Neuronal stem cell (in vitro differentiated cells): ENCODE results near the gene SLC6A11.
A peak's percentile ranks its signal among the peaks of the same experiment; 100 is the strongest.

Experiments
- DNase-seq: peaks from one replicate; pipeline ENCODE4 v3.0.0-alpha.2; 2013; ENCODE audit warnings: low spot score
- H2AFZ ChIP-seq: one replicate; pipeline ENCODE4 v1.6.1; 2013; ENCODE audit warnings: mild to moderate bottlenecking, low read length, inconsistent platforms
- H2AK5ac ChIP-seq: 2 replicates; pipeline ENCODE4 v1.6.1; 2013; ENCODE audit warnings: low read depth, mild to moderate bottlenecking, inconsistent platforms, low read length, moderate library complexity, mixed read lengths
- H2BK120ac ChIP-seq: 2 replicates; pipeline ENCODE4 v1.6.1; 2013; ENCODE audit warnings: low read depth, mild to moderate bottlenecking, inconsistent platforms, low read length, moderate library complexity, mixed read lengths
- H2BK12ac ChIP-seq: one replicate; pipeline ENCODE4 v1.6.1; 2013; ENCODE audit warnings: low read length, inconsistent platforms
- H2BK15ac ChIP-seq: 2 replicates; pipeline ENCODE4 v1.6.1; 2013; ENCODE audit warnings: mild to moderate bottlenecking, low read length, inconsistent platforms, mixed read lengths
- H2BK5ac ChIP-seq: one replicate; pipeline ENCODE4 v1.6.1; 2013; ENCODE audit warnings: inconsistent platforms, mild to moderate bottlenecking, low read length, moderate library complexity
- H3K14ac ChIP-seq: one replicate; pipeline ENCODE4 v1.6.1; 2013; ENCODE audit warnings: low read length, inconsistent platforms
- H3K18ac ChIP-seq: 2 replicates; pipeline ENCODE4 v1.6.1; 2013; ENCODE audit warnings: low read length, inconsistent platforms
- H3K23ac ChIP-seq: 2 replicates; pipeline ENCODE4 v1.6.1; 2013; ENCODE audit warnings: low read depth, mild to moderate bottlenecking, mixed read lengths, low read length, inconsistent platforms; ENCODE audit not compliant: poor library complexity
- H3K27ac ChIP-seq: replicated peaks from 3 replicates; pipeline ENCODE4 v1.5.1; 2013; ENCODE audit warnings: low read length, inconsistent platforms
- H3K27me3 ChIP-seq, 3 experiments: 2 replicates each; pipeline ENCODE4 v1.6.1; 2013; ENCODE audit warnings: low read length in 3 of 3, mild to moderate bottlenecking in 2 of 3, inconsistent platforms in 1 of 3, low read depth in 1 of 3, mixed read lengths in 1 of 3, moderate library complexity in 1 of 3; ENCODE audit not compliant: control insufficient read depth in 3 of 3, insufficient read depth in 3 of 3
- H3K36me3 ChIP-seq, 2 donors: replicated peaks in 1 of 2; 2 replicates each; pipeline ENCODE4 v1.6.1; 2013; ENCODE audit warnings: low read length in 2 of 2; ENCODE audit not compliant: control insufficient read depth in 2 of 2, insufficient read depth in 2 of 2
- H3K4ac ChIP-seq: 2 replicates; pipeline ENCODE4 v1.6.1; 2013; ENCODE audit warnings: inconsistent platforms, mild to moderate bottlenecking, low read length, moderate library complexity
- H3K4me1 ChIP-seq, 2 donors: 1 replicate in 1 of 2; 2 replicates in 1 of 2; pipeline ENCODE4 v1.6.1; 2013; ENCODE audit warnings: low read length in 2 of 2, low read depth in 1 of 2; ENCODE audit not compliant: control insufficient read depth in 2 of 2, insufficient read depth in 1 of 2
- H3K4me2 ChIP-seq: one replicate; pipeline ENCODE4 v1.6.1; 2013; ENCODE audit warnings: mild to moderate bottlenecking, low read length, inconsistent platforms; ENCODE audit not compliant: insufficient read depth, poor library complexity, severe bottlenecking
- H3K4me3 ChIP-seq, 2 donors: 2 replicates each; pipeline ENCODE4 v1.5.1; 2013; ENCODE audit warnings: low read length in 2 of 2, mild to moderate bottlenecking in 2 of 2, inconsistent platforms in 1 of 2, moderate library complexity in 1 of 2
- H3K79me1 ChIP-seq: one replicate; pipeline ENCODE4 v1.6.1; 2013; ENCODE audit warnings: low read depth, mild to moderate bottlenecking, inconsistent platforms, low read length, moderate library complexity
- H3K9ac ChIP-seq: one replicate; pipeline ENCODE4 v1.6.1; 2013; ENCODE audit warnings: mild to moderate bottlenecking, low read depth, low read length, inconsistent platforms; ENCODE audit not compliant: poor library complexity
- H3K9me3 ChIP-seq, 2 donors: replicated peaks in 1 of 2; 2 replicates each; pipeline versions ENCODE3 to v1.6.1; 2013; ENCODE audit warnings: low read length in 2 of 2, mild to moderate bottlenecking in 2 of 2, inconsistent platforms in 1 of 2, low read depth in 1 of 2, mixed read lengths in 1 of 2, moderate library complexity in 1 of 2; ENCODE audit not compliant: control insufficient read depth in 2 of 2, insufficient read depth in 1 of 2
- H4K8ac ChIP-seq: one replicate; pipeline ENCODE4 v1.6.1; 2013; ENCODE audit warnings: low read depth, mild to moderate bottlenecking, inconsistent platforms, low read length, moderate library complexity
- H4K91ac ChIP-seq: one replicate; pipeline ENCODE4 v1.6.1; 2013; ENCODE audit warnings: low read length, low read depth, mild to moderate bottlenecking, inconsistent platforms; ENCODE audit not compliant: poor library complexity
- WGBS, 2 donors: extraction: QIAGEN DNeasy Blood & Tissue Kit; methylation state at CpG; one replicate each; pipeline ENCODE4 v1.1.7; 2013; ENCODE audit warnings: missing lambda C conversion rate in 2 of 2, mixed read lengths in 1 of 2; ENCODE audit not compliant: insufficient read length in 2 of 2, insufficient replicate concordance in 1 of 2; ENCODE audit errors: extremely low coverage in 2 of 2; 5-methylcytosine and 5-hydroxymethylcytosine counted together

SLC6A11 gene

DNA sequence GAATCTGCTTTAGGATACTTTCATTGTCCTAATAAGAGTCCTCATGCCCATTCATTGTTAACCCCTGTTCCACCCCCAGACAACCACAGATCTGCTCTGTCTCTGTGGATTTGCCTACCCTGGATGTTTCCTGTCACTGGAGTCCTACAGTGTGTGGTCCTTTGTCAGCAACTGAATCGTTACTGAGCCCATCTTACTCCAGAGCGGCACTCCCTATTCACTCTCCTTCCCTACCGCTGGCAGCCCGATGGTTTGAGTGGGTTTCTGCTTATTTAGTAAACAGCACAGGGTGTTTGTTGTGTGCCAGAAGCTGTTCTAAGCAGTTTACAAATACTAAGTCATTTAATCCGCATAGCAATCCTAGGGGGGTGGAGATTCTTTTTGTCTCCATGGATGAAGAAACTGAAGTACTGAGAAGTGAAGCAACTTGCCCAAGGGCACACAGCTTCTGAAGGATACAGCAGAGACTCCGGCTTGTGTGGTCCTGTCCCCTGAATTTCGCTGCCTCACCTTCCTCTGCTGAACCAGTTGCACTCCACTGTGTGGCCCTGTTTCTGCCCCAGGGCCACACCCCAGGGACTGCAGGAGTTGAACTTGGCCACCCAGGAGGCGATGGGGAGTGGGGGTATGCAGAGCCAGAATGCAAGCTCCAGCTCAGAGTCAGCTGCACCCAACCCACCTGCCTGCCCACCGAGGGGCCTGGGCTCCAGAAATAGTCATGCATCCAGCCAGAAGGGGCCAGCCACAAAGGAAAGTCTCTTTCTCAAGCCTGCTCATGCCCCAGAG, 120.0 kb downstream of the SLC6A11 start:
- Histone ChIP-seq H3K27me3 (peaks cover 0 to 4% (median 0%) of the 10 kb centered on the region in 3 experiments), H2AK5ac (no peak overlapping the region), H3K14ac (no peak overlapping the region), H2AFZ (no peak overlapping the region), H3K36me3 (no peaks in the 10 kb centered on the region), H2BK12ac (no peak overlapping the region), H3K4me3 (no peak overlapping the region), H4K8ac (no peak overlapping the region), H3K9ac (no peak overlapping the region), H3K79me1 (no peaks in the 10 kb centered on the region), H3K4ac (no peak overlapping the region), H3K18ac (no peak overlapping the region), H2BK5ac (no peak overlapping the region), H3K4me1 (peaks cover 0 to 1% of the 10 kb centered on the region in 2 donors), H2BK15ac (no peak overlapping the region), H2BK120ac (no peak overlapping the region), H4K91ac (no peak overlapping the region), H3K27ac (no peak overlapping the region), H3K4me2 (no peak overlapping the region), H3K9me3 (no peaks in the 10 kb centered on the region), H3K23ac (no peak overlapping the region)
- DNase-seq = no peak
- WGBS, 2 donors = no CpG with 5 or more reads among the region's 9 CpGs

- Histone ChIP-seq H3K36me3 (no peaks in the 10 kb centered on the region), H2BK12ac (no peak overlapping the region), H3K9me3 (no peaks in the 10 kb centered on the region), H2BK5ac (no peak overlapping the region), H2BK15ac (no peak overlapping the region), H2AFZ (no peak overlapping the region), H2AK5ac (no peak overlapping the region), H3K4me2 (no peak overlapping the region), H3K14ac (no peak overlapping the region), H2BK120ac (no peak overlapping the region), H3K9ac (no peak overlapping the region), H4K91ac (no peak overlapping the region), H3K18ac (no peak overlapping the region), H4K8ac (no peak overlapping the region), H3K23ac (no peak overlapping the region), H3K4me3 (no peak overlapping the region), H3K79me1 (no peaks in the 10 kb centered on the region), H3K27me3 (peaks cover 0 to 4% (median 0%) of the 10 kb centered on the region in 3 experiments), H3K27ac (no peak overlapping the region), H3K4me1 (no peaks in the 10 kb centered on the region), H3K4ac (no peak overlapping the region)
- DNase-seq = no peak
- WGBS, 2 donors = no CpG with 5 or more reads among the region's 7 CpGs
These were observed 120.7 kb downstream of the SLC6A11 start for GRCh38 chr3:10936686-10937085.

- no peak overlapping the region for H2BK15ac ChIP-seq
These were observed 121.3 kb downstream of the SLC6A11 start for GRCh38 chr3:10937141-10937825.

GRCh38 chr3:10939556-10939955, 123.5 kb downstream of the SLC6A11 start:
- Histone ChIP-seq H3K9me3 (peaks cover 6 to 7% of the 10 kb centered on the region in 2 donors), H3K4me2 (no peak overlapping the region), H3K4me3 (no peak overlapping the region), H3K27ac (no peak overlapping the region), H2AK5ac (peak overlapping the region; percentile 19), H3K14ac (no peak overlapping the region), H3K27me3 (peaks cover 0 to 4% (median 0%) of the 10 kb centered on the region in 3 experiments), H3K23ac (peak overlapping the region; percentile 29), H3K9ac (no peak overlapping the region), H2AFZ (no peak overlapping the region), H3K36me3 (no peaks in the 10 kb centered on the region), H3K4me1 (no peaks in the 10 kb centered on the region), H2BK5ac (no peak overlapping the region), H3K79me1 (no peaks in the 10 kb centered on the region), H4K91ac (no peak overlapping the region), H2BK120ac (no peak overlapping the region), H2BK12ac (no peak overlapping the region), H3K18ac (no peak overlapping the region), H3K4ac (no peak overlapping the region), H2BK15ac (no peak overlapping the region), H4K8ac (no peak overlapping the region)
- WGBS, 2 donors = no CpG with 5 or more reads among the region's 4 CpGs
- no peak for DNase-seq

More at GRCh38 chr3:10937141-10937825, 121.3 kb downstream of the SLC6A11 start:
- peaks cover 3 to 4% of the 10 kb centered on the region in 2 donors for H3K9me3 ChIP-seq
- H3K23ac ChIP-seq = no peak overlapping the region
- H4K8ac ChIP-seq = no peak overlapping the region
- H3K4me2 ChIP-seq = no peak overlapping the region
- H2BK5ac ChIP-seq = no peak overlapping the region
- H3K4me1 ChIP-seq = no peaks in the 10 kb centered on the region
- no peak overlapping the region for H2AFZ ChIP-seq
- no peak overlapping the region for H4K91ac ChIP-seq
- peaks cover 0 to 4% (median 0%) of the 10 kb centered on the region in 3 experiments for H3K27me3 ChIP-seq
- no peaks in the 10 kb centered on the region for H3K36me3 ChIP-seq
- no peak overlapping the region for H3K27ac ChIP-seq
- H3K79me1 ChIP-seq = no peaks in the 10 kb centered on the region
- no peak overlapping the region for H3K9ac ChIP-seq
- H2BK12ac ChIP-seq = no peak overlapping the region
- no CpG with 5 or more reads among the region's 12 CpGs for WGBS, 2 donors
- no peak overlapping the region for H3K14ac ChIP-seq
- no peak overlapping the region for H3K18ac ChIP-seq
- H2AK5ac ChIP-seq = no peak overlapping the region
- DNase-seq = no peak
- H2BK120ac ChIP-seq = no peak overlapping the region
- H3K4ac ChIP-seq = no peak overlapping the region
- no peak overlapping the region for H3K4me3 ChIP-seq
